ENCODE results near the gene ADGRL1.
"Not testable (repeated sequence)": the region's sequence is repeated elsewhere in the genome, so short reads cannot be mapped to it uniquely, and the experiment has no call there.

The ADGRL1 gene

DNA sequence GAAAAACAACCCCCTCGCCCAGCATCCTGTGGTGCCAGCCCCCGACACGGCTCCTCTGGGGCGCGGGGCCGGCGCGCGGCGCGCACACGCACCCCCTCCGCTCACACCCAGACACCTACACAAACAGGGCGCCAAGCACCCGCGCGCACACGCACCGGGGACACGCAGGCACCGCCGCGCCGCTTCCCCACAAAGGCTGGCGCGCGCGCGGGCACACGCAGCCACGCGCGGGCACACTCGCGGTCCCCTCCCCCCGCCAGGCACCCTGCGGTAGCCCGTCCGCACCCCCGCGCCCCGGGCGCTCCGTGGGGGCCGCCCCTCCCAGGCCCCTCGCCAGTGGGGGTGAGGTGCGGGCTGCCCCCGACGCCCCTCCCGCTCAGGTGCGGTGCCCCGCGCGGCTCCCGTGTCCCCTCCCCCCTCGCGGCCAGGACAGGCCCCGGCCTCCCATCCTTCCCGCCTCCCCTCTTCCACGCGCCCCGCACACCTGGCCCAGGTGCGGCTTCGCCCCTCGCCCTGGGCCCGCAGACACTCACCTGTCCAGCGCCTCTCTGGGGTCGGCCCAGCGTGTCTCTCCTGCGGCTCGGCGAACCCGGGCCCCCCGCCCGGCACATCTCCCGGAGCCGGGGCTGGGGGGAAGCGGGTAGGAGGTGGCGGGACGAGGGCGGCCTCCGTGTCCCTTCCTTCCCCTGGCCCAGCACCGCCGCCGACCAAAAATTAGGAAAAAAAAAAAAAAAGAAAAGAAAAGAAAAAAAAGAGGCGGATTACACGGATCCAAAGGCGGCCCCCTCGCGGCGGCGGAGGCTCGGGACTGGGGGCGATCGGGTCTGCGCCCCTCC is at the start of gene ADGRL1:
ADGRL1 (minus strand) TSS at position 718 of the 836 bp plus-strand sequence. CDS start 22,567 bp downstream, outside the sequence.
- not testable (repeated sequence) for DNase-seq

DNA sequence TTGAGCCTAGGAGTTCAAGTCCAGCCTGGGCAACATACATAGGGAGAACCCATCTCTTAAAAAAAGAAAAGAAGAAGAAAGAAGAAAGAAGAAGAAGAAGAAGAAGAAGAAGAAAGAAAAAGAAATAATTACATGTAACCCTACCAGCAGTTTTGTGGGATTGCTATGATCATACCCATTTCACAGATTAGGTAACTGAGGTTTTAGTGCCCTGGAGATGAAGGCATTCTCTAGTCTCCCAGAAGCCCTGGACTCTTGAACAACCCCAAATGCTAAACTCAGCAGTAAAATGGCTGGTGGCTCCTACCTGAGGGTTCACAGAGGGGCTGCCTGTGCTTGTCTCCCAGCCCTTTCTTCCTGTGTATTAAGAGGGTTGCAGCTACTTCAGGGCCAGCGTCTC is 49.3 kb upstream of the ADGRL1 start:
- not testable (repeated sequence) for DNase-seq

DNA sequence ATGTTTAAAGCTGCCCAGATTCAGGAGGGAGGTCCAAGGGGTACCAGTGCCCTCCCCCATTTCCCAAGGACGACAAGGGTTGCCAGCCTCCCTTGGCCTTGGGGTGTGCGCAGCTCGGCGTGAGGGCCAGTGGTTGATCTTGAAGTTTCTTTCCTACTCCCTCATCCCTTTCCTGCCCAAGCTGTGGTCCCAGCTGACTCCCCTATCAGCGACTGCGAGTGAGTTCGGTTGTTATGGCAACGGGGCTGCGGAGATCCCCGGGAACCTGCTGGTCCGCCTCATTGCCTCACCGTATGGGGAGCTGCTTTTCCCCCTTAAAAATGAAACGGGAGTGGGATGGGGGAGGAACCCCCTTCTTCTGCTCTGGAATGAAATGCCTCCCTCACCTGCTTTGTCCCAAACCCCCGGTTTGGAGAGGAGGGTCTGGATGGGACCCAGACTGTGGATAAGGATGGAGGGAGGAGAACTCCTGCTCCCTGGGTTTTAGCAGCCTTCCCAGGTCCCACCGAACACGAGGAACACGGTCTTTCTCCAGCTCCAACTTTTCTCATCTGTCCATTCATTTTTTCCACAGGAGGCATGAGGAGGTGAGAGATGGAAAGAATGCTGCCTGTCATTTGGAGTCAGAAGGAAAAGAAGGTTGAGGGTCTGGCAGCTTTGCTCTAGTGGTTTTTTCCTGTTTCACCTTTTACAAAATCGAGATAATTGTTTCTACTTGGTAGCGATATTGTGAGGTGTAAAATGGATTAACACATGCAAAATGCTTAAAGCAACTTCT is 48.0 kb upstream of the ADGRL1 start:
- DNase-seq = not testable (repeated sequence)

DNA sequence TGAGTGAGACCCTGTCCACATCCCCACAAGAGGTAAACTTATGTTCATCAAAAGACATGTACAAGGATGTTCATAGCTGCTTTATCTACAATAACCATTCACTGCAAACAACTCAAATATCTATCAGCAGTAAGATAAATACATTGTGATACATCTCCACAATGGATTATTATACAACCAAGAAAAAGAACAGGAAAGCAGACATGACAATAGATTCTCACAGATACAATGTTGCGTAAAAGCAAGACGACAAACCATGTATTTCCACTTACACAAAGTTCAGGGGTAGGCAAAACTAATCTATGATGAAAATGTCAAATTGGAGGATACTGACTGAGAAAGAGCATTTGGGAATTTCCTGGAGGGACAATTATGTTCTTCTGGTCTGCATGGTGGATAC is 46.2 kb upstream of the ADGRL1 start:
- not testable (repeated sequence) for DNase-seq

DNA sequence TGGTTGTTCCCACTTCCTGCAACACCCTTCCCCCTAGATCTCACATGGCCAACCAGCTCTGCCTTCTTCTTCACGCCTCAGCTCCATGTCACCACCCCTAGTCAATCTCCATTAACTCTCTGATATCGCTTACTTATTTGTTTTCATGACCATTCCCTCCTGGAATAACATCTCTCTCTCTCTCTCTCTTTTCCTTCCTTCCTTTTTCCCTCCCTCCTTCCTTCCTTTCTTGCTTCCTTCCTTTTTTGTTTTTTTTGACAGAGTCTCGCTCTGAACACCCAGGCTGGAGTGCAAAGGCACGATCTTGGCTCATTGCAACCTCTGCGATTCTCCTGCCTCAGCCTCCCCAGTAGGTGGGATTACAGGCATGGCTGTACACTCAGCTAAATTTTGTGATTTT is 44.9 kb upstream of the ADGRL1 start:
- no peak for DNase-seq

DNA sequence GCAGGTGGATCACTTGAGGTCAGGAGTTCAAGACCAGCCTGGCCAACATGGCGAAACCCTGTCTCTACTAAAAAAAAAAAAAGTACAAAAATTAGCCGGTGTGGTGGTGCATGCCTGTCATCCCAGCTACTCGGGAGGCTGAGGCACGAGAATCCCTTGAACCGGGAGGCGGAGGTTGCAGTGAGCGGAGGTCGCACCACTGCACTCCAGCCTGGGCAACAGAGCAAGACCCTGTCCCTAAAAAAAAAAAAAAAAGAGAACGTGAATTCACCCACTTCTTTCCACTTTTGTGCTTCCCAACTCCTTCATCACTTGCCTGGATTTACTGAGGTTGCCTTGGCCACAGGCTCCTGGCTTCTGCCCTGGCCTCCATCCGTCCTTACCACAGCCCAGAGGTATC is 44.3 kb upstream of the ADGRL1 start:
- DNase-seq = not testable (repeated sequence)

DNA sequence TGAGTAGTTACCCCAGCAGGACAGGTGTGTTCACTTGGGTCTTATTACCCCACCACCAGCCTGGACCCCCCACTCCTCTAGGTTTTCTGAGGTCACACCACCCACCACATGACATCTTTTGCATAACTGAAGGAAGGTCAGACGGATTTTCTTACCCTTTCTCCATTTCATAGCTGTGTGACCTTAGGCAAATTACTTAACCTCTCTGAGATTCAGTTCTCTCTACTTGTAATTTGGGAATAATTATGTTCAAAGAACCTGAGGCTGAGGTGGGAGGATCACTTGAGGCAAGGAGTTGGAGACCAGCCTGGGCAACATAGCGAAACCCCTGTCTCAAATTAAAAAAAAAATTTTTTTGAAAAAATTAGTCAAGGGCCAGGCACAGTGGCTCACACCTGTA is 43.9 kb upstream of the ADGRL1 start:
- DNase-seq = not testable (repeated sequence)

DNA sequence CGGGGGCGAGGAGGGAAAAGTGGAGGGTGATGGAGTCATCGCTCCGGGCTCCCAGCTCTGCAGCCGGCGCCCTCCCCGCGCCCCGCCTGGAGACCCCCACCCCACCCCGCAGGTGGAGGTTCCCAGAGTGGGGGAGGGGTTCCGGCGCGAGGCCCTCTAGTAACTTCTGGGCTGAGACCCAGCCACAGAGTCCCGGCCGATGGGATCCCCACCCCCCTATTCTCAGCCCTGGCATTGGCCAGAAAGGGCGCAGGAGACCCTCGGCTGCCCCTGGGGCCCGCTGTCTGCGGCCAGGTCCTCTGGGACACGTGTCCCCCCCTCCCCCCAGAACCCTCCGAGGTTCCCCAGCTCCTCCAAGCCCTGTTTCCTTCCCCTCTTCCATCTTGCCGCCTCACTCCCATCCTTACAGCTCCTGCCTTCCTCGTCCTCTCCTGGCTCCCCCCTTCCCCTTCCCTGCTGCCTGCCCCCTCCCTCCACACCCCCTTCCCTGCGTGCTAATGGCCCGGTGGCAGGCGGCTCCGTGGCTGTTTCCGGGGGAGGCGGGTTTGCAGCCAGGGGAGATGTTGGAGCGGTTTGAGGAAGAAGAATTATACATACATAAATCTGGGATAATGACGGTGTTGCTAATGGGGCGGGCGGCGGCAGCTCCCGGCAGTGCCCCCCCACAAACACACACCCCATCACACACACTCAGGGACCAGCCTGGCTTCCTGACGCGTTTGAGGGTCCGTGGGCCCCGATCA is 43.2 kb upstream of the ADGRL1 start:
- DNase-seq = not testable (repeated sequence)

DNA sequence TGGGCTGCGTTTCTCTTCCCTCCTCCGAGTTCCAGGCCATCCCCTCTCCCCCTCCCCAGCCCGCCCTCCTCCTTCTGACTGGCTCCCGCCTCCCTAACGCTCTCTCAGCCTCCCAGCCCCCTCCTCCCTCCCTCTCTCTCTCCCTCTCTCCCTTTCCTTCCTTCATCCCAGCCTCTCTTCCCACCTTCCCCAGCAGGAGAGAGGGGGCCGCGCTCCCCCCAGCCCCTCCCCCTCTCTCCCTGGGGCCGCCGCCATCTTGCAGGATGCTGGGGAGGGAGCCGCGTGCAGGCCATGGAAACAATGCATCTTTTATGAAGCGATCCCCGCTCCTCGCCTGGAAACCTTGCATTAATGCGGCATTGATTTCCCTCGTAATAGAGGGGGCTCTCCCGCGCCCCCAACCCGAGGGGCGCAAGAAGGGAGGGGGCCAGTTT is 42.6 kb upstream of the ADGRL1 start:
- DNase-seq = no peak

DNA sequence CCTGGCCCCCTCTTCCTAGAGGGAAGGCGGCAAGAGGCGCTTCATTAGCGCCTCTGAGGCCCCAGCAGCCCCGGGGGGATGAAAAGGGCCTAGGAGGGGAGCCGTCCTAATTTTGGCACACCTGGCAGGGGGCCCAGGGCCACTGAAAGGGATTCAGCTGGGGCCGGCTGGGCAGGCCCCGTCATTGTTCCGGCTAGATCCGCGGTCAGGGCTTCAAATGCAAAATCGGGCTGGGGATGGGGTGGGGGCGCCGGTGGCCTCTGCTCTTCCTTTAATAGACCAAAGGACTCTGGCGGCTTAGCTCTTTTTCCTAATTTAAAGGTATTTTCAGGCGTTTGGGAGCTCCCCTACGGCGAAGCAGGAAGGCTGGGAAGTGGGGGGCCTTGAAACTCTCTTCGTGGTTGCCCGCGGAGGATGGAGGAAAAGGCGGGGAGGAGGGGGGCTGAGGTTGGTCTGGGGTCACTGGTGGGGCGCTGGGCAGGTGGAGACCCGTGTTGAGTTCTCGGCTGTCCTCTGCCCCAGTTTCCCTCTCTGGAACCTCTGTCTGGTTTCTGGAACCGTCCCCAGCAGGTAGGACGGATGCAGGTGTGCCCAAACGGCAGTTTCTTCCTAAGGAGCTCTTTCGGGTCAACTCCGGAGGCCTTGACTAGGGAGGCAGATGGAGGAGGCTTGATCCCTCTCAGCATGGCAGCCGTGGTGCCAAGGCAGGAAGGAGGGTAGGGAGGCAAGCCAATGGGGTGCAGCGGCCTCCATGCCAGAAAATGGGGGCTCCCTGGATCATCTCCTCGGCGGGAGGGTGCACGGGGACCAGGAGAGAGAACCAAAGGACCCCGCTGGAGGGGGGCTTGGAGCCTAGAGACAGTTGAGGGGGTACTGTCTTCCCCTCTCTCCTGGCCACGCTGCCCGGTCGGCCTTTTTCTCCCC is 41.8 kb upstream of the ADGRL1 start:
- not testable (repeated sequence) for DNase-seq

DNA sequence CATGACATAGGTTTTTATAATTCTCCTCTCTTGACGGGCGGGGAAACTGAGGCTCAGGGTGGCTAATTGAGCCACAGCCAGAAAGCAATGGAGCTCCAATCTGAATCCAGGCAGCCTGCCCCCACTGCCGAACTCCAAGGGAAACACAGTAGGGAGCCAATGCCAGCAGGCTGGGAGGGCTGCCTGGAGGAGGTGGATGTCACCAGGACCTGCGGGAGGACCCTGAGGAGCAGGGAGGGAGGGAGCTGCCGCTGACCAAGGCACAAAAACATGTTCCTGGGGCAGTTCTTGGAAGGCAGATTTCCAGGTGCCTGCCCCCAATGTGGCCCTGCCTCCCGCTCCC is 41.2 kb upstream of the ADGRL1 start:
- not testable (repeated sequence) for DNase-seq

DNA sequence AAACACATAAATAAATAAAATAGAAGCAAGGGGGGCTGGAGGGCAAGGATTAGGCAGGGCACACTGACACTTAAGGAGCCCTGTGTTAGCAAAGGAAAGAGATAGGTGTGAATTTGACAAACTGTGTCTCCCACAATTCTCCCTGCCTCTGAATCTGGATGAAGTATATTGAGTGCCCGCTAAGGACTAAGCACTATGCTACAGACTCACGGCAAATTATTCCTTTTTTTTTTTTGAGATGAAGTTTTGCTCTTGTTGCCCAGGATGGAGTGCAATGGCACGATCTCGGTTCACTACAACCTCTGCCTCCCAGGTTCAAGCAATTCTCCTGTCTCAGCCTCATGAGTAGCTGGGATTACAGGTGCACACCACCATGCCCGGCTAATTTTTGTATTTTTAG is 38.4 kb upstream of the ADGRL1 start:
- DNase-seq = not testable (repeated sequence)

DNA sequence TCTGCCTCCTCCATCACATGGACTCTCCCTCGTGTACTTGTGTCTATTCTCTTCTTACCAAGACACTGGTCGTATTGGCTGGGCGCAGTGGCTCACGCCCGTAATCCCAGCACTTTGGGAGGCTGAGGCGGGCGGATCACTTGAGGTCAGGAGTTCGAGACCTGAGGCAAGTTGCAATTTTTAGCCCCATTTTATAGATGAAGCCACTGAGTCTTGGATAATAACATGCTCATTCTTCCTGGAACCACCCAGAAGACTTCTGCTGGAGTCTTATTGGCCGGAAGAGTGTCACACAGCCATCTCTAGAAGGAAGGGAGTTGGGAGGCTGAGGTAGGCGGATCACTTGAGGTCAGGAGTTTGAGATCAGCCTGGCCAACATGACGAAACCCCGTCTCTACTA is 37.7 kb upstream of the ADGRL1 start:
- not testable (repeated sequence) for DNase-seq

DNA sequence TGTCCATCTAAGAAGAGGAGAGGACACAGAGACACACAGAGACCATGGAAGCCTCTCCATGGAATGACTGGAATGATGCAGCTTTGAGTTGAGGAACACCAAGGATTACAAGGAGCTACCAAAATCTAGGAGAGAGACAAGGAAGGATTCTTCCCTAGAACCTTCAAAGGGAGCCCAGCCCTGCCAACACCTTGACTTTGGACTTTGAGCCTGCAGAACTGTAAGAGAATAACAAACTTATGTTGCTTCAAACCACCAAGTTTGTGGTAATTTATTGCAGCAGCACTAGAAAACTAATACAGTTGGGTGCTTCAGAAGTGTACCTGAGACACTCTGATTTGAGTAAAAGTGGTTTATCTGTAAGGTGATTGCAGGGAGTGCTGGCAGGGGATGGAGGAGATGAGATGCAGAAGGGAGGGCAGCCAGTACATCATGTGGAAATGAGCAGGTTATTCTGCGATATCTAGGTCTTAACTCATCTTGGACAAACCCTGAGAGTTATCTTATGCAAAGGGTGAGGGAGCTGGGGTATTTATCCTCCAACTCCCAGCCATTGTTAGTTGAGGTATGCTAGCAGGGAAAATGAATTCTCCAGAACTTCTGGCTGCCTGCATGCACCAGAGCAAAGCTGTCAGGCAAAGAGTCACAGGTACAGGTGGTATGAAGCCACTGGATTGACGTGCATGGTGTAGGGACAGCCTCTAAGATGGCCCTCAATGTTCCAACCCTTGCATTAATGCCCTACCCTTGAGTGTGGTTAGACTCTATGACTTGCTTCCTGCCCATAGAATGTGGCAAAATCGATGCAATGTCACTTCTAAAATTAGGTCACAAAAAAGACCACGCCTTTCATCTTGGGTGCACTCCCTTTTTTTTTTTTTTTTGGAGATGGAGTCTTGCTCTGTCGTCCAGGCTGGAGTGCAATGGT is 31.3 kb upstream of the ADGRL1 start:
- DNase-seq = no peak

DNA sequence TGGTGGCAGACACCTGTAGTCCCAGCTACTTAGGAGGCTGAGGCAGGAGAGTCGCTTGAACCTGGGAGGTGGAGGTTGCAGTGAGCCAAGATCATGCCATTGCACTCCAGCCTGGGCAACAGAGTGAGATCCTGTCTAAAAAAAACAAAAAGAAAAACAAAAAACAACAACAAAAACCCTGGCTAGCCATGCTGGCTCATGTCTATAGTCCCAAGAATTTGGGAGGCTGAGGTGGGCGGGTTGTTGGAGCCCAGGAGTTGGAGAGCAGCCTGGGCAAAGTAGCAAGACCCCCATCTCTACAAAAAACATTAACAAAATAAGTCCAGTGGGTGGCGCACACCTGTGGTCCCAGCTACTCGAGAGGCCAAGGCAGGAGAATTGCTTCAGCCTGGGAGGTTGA is 27.0 kb upstream of the ADGRL1 start:
- not testable (repeated sequence) for DNase-seq

DNA sequence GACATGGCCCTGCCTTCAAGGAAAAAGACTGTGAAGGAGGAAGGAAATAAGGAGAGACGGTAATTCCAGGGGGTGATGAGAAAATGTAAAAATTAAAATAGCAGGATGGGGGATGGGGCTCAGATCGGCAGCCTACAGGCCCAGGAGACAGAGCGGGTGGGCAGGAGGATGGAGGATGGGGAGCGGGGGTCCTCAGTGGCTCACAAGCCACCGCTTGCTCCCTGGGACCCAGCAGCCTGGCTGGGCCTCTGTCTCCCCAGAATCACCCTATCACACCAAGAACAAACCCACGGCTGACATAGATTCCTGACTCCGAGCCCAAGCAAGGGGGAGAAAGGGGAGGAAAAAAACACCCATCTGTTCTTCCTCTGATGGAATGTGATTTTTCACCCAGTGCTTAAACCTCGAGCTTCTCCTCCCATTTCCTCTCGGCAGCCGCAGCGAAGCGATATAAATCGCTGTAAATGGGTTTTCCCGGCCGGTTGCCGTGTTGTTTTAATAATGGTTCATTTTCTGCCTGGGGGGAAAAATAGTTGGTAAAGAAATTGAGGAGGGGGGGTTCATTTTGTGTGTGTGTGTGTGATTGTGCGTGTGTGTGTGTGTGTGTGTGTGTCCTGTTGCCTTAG is 22.6 kb upstream of the ADGRL1 start:
- not testable (repeated sequence) for DNase-seq

DNA sequence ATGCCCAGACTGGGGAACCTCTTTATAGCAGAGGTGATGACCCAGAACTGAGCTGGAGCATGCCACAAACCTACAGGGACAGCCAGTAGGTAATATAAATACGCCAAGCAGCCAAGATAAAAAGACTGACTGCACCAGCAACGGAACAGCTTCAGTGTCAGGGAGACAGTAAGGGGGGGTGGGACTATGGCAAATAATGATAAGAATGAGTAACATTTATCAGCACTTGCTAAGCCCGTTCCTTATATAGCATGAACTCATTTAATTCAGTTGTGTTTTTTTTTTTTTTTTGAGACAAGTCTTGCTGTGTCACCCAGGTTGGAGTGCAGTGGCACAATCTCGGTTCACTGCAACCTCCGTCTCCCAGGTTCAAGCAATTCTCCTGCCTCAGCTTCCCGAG is 20.5 kb upstream of the ADGRL1 start:
- DNase-seq = peak; percentile 90

DNA sequence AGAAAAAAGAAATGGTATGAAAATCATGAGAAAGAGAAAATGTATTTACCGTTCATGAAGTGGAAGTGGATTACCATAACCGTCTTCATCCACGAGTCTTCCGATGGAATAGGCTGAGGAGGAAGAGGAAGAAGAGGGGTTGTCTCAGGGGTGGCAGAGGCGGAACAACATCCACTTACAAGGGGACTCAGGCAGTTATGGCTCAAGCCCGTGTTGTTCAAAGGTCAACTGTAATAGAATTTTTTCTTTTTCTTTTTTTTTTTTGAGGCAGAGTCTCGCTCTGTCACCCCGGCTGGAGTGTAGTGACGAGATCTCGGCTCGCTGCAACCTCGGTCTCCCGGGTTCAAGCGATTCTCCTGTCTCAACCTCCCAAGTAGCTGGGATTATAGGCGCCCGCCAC is 16.9 kb upstream of the ADGRL1 start:
- DNase-seq = no peak

DNA sequence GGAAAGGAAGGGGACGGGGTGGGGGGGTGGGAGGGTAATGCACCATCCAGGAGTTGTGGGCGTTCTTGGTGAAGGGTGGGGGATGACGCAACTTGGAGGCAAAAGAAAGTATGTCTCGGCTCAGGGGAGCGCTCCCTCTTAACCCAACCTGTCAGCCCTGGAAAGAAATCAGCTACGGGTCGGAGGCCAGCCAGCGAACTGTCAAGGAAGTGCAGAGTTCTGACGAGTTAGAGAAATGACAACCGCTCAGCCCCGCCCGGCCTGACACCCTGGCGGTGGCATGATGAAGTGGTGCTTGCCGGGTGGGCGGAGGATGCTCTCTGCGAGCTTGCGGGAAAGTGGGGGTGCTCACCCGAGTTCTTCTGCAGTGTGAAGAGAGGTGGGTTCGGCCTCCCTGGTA is 15.4 kb upstream of the ADGRL1 start:
- peak; percentile 63 for DNase-seq

DNA sequence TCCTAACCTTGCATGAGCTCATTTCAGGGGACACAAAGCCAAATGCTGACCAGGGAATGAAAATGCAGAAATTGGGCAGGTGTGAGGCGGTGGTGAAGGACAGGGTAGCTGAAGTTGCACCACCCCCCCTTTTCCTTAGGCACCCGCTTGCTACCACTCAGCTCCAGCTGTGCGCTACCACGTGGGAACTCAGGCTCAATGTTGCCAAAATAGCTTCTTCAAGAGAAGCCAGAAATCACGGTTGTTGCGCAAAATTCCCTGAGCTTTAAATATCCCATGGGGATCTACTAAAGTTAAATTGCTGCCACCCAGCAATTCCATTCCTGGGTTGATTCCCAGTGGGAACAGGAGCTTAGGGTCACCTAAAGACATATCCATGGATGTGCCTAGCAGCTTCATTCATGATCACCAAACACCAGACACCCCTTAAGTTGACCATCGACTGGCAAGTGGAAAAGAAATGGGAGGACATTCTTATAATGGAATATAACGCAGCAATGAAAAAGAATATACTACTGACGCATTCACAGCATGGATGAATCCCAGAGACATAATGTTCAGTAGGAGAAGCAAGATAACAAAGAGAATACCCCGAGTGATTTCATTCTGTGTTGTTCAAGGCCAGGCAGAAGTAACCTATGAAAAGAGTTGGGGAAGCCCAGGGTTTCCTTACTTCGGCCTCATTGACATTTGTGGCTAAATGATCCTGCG is 12.8 kb upstream of the ADGRL1 start:
- no peak for DNase-seq
